ENCODE data around the gene CILP2.

DNA sequence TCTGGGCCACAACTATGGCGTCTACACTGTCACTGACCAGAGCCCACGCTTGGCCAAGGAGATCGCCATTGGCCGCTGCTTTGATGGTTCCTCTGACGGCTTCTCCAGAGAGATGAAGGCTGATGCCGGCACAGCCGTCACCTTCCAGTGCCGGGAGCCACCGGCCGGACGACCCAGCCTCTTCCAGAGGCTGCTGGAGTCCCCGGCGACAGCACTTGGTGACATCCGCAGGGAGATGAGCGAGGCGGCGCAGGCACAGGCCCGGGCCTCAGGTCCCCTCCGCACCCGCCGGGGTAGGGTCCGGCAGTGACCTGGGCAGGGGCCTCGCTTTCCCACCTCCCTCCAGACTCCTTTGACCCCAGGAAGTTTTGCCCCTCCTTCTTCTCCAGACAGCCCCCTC is 7.6 kb downstream of the CILP2 start:
- TF ChIP-seq CTCF (IDR thresholded peaks at IDR 0.05), result no peak
- TF ChIP-seq EZH2 (IDR thresholded peaks at IDR 0.05), result no peak

All from neural progenitor cell (in vitro differentiated cells).